HG02610 (cell line): Measurements from ENCODE around the gene NCF1.
"Not testable (repeated sequence)": the region's sequence is repeated elsewhere in the genome, so short reads cannot be mapped to it uniquely, and the experiment has no call there.

Experiments
- ATAC-seq: cut with Tn5 transposase; IDR thresholded peaks from one replicate; pipeline ENCODE4 v1.9.1; 2021; ENCODE audit warnings: mild to moderate bottlenecking, moderate library complexity; ENCODE audit not compliant: unreplicated experiment

The NCF1 gene

GRCh38 chr7:74773760-74774750, at the start of gene NCF1:
Gene NCF1, plus strand, starts transcription at chr7:74774011. Its CDS starts 21 bp downstream, at chr7:74774032.
- ATAC-seq: peak; percentile 72

GRCh38 chr7:74725840-74726239, 48.0 kb upstream of the NCF1 start:
- no peak for ATAC-seq

GRCh38 chr7:74726309-74727101, 47.3 kb upstream of the NCF1 start:
- ATAC-seq: no peak

- not testable (repeated sequence) for ATAC-seq
Measured at GRCh38 chr7:74728686-74729085, 45.1 kb upstream of the NCF1 start.

DNA sequence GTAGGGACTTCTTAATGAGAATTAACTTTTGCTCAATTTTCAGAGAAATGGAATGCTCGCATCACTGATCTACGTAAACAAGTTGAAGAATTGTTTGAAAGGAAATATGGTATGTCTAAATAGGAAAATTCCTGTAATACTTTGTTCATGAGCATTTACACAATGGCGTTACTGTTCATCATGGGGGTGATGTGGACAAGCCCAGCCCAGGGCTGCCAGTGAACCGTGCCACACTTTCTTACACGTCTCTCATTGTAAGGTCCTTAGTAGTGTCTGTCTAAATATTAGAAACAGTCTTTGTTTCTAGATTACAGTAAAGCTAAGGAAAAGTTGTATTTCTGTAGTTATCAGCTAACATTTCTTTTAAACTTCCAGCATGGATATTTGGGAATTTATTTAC, 43.6 kb upstream of the NCF1 start:
- not testable (repeated sequence) for ATAC-seq

GRCh38 chr7:74739974-74740703, 33.7 kb upstream of the NCF1 start:
- not testable (repeated sequence) for ATAC-seq

- ATAC-seq: not testable (repeated sequence)
Measured at GRCh38 chr7:74743936-74744557, 29.8 kb upstream of the NCF1 start.

DNA sequence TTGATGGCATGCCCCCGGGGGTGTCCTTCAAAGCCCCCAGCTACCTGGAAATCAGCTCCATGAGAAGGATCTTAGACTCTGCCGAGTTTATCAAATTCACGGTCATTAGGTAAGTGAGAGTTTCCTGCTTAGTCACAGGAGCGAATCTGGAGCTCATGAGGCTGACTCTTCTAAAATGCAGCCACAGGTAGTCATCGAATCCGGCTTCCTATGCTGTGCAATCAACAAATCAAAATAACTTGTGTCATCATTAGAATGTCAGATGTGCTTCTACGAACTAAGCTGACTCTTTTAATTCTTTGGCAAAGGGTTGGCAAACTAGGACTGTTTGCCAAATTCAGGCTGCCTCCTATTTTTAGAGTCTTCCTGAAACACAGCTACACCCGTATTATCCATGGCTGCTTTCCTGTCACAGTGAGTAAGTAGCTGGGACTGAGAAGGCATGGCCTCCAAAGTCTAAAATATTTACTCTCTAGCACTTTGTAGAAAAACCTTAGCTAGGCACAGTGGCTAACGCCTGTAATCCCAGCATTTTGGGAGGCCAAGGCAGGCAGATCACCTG, 19.8 kb upstream of the NCF1 start:
- ATAC-seq: not testable (repeated sequence)

DNA sequence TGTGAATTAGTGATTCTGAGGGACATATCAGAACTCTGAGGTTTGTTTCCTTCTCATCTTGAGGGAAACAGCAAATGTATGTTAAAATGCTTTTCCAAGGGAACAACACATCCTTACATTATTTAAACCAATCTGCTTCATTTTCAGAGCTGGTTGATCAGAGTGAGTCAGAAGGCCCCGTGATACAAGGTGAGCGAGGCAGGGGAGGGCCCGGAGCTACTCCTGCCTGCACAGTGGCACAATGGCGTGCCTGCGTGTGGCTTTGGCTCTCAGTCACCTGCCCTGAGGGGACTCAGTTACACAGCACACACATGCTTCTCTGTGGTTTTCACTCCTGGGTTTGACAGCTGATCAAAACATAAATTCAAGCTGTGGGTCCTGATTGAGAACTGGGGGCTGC, 17.1 kb upstream of the NCF1 start:
- not testable (repeated sequence) for ATAC-seq

GRCh38 chr7:74758268-74758667, 15.5 kb upstream of the NCF1 start:
- ATAC-seq: not testable (repeated sequence)

DNA sequence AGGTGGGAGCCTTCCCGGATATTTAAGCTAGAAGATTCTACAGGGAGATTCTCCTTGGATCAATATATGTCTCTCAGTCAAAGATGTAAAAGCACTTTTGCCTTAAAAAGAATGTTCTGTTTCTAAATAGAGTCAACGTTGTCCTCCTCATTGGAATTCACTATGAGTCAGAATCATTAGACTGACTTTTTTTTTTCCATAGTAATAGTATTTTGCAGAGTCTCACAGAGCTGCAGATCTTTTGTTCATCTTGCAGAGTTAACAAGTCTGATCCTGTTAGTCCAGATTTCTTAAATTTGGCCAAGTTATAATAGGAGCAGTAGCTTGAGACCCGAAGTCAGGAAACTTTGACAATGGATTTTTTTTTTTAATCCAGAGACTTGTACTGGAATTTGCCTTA, 14.8 kb upstream of the NCF1 start:
- ATAC-seq: not testable (repeated sequence)

GRCh38 chr7:74765205-74765918, 8.4 kb upstream of the NCF1 start:
- ATAC-seq: not testable (repeated sequence)

DNA sequence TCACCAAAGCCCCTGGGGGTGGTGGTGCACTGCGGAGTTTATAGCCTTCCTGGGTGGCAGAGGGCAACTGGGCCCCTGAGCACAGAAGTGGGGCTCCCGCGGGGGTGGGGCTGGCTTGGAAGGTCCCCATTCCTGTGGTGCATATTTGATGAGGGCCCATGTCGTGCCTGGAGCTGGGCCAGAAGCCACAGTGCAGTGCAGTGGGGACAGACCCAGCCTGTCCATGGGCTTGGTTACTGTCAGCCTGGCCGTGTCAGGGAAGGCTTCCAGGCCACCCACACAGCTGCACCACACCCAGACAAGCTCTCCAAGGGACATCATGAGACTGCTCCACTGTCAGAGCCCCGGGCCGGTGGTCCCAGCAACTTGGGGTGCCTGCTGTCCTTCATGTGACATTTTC, 7.3 kb upstream of the NCF1 start:
- ATAC-seq: peak; percentile 37

DNA sequence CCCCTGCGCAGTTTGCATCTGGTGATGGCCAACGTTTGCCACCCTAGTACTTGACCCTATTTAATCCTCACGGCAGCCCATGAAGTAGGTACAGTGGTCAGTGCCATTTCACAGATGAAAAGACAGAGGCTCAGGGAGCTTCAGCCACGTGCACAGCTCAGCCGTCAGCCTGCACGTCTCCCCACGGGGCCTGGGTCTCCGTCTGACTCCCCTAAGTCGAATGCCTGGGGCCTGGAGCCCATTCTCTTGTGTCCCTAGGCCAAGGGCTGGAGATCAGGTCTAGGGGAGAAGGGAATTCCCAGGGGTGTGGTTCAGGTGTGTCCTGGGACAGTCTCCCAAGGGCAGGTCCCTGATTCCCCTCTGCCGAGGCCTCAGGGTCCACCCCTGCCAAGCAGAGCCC, 6.8 kb upstream of the NCF1 start:
- ATAC-seq: not testable (repeated sequence)

DNA sequence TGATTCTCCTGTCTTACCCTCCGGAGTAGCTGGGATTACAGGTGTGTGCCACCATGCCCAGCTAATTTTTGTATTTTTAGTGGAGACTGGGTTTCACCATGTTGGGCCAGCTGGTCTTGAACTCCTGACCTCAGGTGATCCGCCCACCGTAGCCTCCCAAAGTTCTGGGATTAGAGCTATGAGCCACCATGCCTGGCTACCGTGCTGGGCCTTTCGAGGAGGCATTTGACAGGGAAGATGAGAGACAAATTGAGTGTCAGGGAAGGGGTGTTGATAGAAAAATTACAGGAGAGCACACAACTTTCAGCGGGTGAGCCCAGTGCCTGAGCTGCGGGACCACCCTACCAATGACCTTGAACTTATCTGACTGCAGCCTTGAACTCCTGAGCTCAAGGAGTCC, 3.7 kb upstream of the NCF1 start:
- ATAC-seq: not testable (repeated sequence)

GRCh38 chr7:74772093-74772492, 1.7 kb upstream of the NCF1 start:
- ATAC-seq: not testable (repeated sequence)

GRCh38 chr7:74775111-74775510, 1.3 kb downstream of the NCF1 start:
- peak; percentile 68 for ATAC-seq

DNA sequence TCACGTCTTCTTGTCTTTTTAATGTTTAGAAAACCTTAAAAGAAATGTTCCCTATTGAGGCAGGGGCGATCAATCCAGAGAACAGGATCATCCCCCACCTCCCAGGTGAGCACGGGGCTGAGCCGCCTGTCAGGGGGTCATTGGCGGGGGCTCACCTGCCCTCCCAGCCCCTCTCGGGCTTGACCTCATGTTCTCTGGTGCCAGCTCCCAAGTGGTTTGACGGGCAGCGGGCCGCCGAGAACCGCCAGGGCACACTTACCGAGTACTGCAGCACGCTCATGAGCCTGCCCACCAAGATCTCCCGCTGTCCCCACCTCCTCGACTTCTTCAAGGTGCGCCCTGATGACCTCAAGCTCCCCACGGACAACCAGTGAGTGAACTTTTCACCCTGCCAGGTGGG, 5.2 kb downstream of the NCF1 start:
- ATAC-seq: not testable (repeated sequence)

DNA sequence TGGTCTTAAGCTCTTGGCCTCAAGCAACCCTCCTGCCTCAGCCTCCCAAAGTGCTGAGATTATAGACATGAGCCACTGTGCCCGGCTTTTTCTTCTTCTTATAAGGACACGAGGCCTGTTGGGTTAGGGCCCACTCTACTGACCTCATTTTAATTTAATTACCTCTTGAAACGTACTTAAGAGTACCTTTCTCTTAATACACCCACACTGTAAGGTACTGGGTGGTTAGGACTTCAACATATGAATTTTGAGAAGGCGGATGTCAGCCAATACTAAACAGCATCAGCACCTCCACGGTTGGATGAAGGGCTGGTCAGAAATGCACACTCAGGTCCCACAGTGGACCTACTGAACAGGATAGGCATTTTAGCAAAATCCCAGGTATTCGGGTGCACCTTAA, 7.9 kb downstream of the NCF1 start:
- ATAC-seq: not testable (repeated sequence)
